Thyroid gland (tissue), 4 donors: ENCODE results near the gene INPP4B. TPM values are rescaled to one million over a fixed set of nuclear protein-coding genes. Genes with fewer than 3 reads are reported as not detected.

ENCODE experiments used
- DNase-seq, 2 donors: peaks; one replicate each; pipeline ENCODE4 v3.0.0-alpha.2; 2019
- H3K27ac ChIP-seq, 3 donors: fragments of 200-600 bp; sonication (generic); 1 replicate in 2 of 3; 2 replicates in 1 of 3; pipeline ENCODE4 v1.5.1; 2016 to 2019; ENCODE audit warnings: mild to moderate bottlenecking in 1 of 3, moderate library complexity in 1 of 3
- H3K27me3 ChIP-seq: fragments of 200-600 bp; sonication (generic); one replicate; pipeline ENCODE4 v1.5.1; 2019
- H3K36me3 ChIP-seq, 2 donors: fragments of 200-600 bp; sonication (generic); one replicate each; pipeline ENCODE4 v1.5.1; 2016 to 2019
- H3K4me1 ChIP-seq, 2 donors: fragments of 200-600 bp; sonication (generic); one replicate each; pipeline ENCODE4 v1.5.1; 2017 to 2019
- H3K4me3 ChIP-seq, 3 donors: fragments of 200-600 bp; sonication (generic); replicated peaks in 1 of 3; 1 replicate in 2 of 3; 2 replicates in 1 of 3; pipeline ENCODE4 v1.5.1; 2016; ENCODE audit warnings: mild to moderate bottlenecking in 1 of 3
- H3K9me3 ChIP-seq: fragments of 200-600 bp; sonication (generic); one replicate; pipeline ENCODE4 v1.5.1; 2017
- POLR2A ChIP-seq, 2 donors: fragments of 450-650 bp; IDR thresholded peaks; one replicate each; pipeline ENCODE4 v1.6.1; 2017; ENCODE audit warnings: antibody characterized with exemption in 2 of 2, mild to moderate bottlenecking in 2 of 2, moderate library complexity in 1 of 2
- WGBS, 2 donors: methylation state at CpG; one replicate each; pipeline ENCODE4 v1.1.5; 2017; 5-methylcytosine and 5-hydroxymethylcytosine counted together
- intact Hi-C: fragments of 100-400 bp; cut with DNase I; formaldehyde crosslinking; loops from one replicate; pipeline ENCODE4 v1.15.1; 2023
- total RNA-seq, 4 donors: library from RNA; depleted of rRNA; stranded (reverse); fragments of >200 nt; gene quantifications; one replicate each; pipeline ENCODE4 v1.2.3, GENCODE V29; 2016
- TF ChIP-seq, protein P1 (sequence below), 6 experiments: fragments of 200-600 bp in 3 of 6; fragments of 450-650 bp in 3 of 6; sonication (generic) in 3 of 6; IDR thresholded peaks; one replicate each; pipeline ENCODE4 v1.5.1; 2016 to 2019; ENCODE audit warnings: antibody characterized with exemption in 6 of 6, mild to moderate bottlenecking in 2 of 6, inconsistent platforms in 1 of 6, moderate library complexity in 1 of 6

INPP4B gene
- total RNA-seq, 4 donors from 2014 or later, result 8.0 to 22.1 (median 12.0) TPM

GRCh38 chr4:142473960-142474338, 372.2 kb downstream of the INPP4B start:
- no peaks in the 10 kb centered on the region for H3K27me3 ChIP-seq
- TF ChIP-seq, protein P1, sequence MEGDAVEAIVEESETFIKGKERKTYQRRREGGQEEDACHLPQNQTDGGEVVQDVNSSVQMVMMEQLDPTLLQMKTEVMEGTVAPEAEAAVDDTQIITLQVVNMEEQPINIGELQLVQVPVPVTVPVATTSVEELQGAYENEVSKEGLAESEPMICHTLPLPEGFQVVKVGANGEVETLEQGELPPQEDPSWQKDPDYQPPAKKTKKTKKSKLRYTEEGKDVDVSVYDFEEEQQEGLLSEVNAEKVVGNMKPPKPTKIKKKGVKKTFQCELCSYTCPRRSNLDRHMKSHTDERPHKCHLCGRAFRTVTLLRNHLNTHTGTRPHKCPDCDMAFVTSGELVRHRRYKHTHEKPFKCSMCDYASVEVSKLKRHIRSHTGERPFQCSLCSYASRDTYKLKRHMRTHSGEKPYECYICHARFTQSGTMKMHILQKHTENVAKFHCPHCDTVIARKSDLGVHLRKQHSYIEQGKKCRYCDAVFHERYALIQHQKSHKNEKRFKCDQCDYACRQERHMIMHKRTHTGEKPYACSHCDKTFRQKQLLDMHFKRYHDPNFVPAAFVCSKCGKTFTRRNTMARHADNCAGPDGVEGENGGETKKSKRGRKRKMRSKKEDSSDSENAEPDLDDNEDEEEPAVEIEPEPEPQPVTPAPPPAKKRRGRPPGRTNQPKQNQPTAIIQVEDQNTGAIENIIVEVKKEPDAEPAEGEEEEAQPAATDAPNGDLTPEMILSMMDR (IDR thresholded peaks at IDR 0.05), result no peak
- TF ChIP-seq POLR2A (IDR thresholded peaks at IDR 0.05), result no peak
- DNase-seq, result peak; percentile 8 to 27
- 58 to 67% methylated on average over 2 to 3 of the region's 4 CpGs for WGBS, 2 donors
- H3K36me3 ChIP-seq, result no peaks in the 10 kb centered on the region
- intact Hi-C loops, result no loop called here
- no peaks in the 10 kb centered on the region for H3K9me3 ChIP-seq
- H3K27ac ChIP-seq, result peak overlapping the region in 1 of 3 donors; percentile 29
- peaks cover 8 to 15% of the 10 kb centered on the region in 2 donors for H3K4me1 ChIP-seq
- H3K4me3 ChIP-seq, result no peak overlapping the region

DNA sequence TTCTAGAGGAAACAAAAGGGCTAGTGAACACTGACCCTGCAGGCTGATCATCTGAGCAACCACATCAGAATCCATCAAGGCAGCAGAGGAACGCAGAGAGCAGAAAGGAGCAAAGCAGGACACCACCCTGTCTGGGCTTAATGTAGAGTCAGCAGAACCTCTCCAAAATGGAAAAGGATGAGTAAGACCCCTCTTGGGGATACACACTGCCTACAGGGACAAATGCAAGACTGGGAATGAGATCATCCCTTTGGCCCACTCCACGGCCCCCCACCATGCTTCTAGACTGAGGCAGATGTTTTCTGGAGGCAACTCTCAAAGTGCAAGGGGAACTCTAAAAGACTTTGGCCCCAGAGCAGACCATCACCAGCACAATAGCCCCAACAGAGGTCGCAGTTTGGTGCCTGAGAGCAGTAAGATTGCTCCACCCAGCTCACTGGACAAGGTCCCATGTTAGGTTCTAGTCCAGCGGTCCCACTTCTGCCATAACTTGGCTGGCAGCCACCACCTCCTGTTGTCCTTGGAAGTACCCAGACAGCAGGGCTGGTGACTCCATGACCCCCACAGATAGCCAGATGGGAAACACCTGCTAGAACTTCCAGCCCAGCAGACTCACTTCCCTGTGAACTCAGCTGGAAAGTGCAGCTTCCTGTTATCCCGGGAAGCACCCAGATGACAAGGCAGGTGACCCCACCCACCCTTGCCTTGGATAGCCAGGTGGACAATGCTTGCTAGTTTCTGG, 372.7 kb downstream of the INPP4B start:
- peak overlapping the region in 1 of 3 donors; percentile 29 for H3K27ac ChIP-seq
- H3K4me1 ChIP-seq, result peaks cover 8 to 15% of the 10 kb centered on the region in 2 donors
- no peaks in the 10 kb centered on the region for H3K27me3 ChIP-seq
- intact Hi-C loops, result no loop called here
- WGBS, 2 donors, result 66 to 74% methylated on average over 3 to 5 of the region's 5 CpGs
- TF ChIP-seq, protein P1 (IDR thresholded peaks at IDR 0.05), result no peak
- no peak for TF ChIP-seq POLR2A (IDR thresholded peaks at IDR 0.05)
- H3K36me3 ChIP-seq, result no peaks in the 10 kb centered on the region
- peak; percentile 67 to 79 for DNase-seq
- H3K4me3 ChIP-seq, result no peak overlapping the region
- no peaks in the 10 kb centered on the region for H3K9me3 ChIP-seq

GRCh38 chr4:142467088-142467487, 379.0 kb downstream of the INPP4B start:
- Histone ChIP-seq H3K4me1 (no peaks in the 10 kb centered on the region), H3K4me3 (no peak overlapping the region), H3K36me3 (no peaks in the 10 kb centered on the region), H3K9me3 (no peaks in the 10 kb centered on the region), H3K27ac (no peak overlapping the region), H3K27me3 (no peaks in the 10 kb centered on the region)
- intact Hi-C loops, result no loop called here
- TF ChIP-seq, protein P1 (IDR thresholded peaks at IDR 0.05), result no peak
- TF ChIP-seq POLR2A (IDR thresholded peaks at IDR 0.05), result no peak
- no peak for DNase-seq
- WGBS, 2 donors, result 98 to 100% methylated on average over 4 of the region's 4 CpGs

- WGBS, 2 donors, result 96 to 100% methylated on average over 1 of the region's 1 CpG
- intact Hi-C loops, result no loop called here
Measured at GRCh38 chr4:142465526-142465925, 380.6 kb downstream of the INPP4B start.

DNA sequence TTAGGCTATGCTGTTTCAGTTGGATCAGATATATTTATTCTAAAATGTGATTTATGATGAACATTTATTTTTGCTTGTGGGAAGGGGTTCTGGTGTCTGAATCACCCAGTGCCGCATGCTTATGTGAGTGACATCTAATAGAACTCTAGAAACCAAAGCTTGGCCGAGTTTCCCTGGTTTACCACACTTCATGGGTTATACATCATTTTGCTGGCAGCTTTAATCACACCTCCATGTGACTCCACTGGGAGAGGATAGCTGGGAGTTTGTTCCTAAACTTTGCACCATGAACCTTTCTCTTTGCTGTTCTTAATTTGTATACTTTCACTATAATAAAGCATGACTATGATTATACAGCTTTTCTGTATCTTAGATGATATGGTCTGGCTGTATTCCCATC, 382.9 kb downstream of the INPP4B start:
- TF ChIP-seq, protein P1 (IDR thresholded peaks at IDR 0.05), result no peak
- no peak for TF ChIP-seq POLR2A (IDR thresholded peaks at IDR 0.05)
- Histone ChIP-seq H3K9me3 (no peaks in the 10 kb centered on the region), H3K27me3 (no peaks in the 10 kb centered on the region), H3K4me3 (no peak overlapping the region), H3K36me3 (no peaks in the 10 kb centered on the region), H3K27ac (no peak overlapping the region), H3K4me1 (peaks cover 0 to 7% of the 10 kb centered on the region in 2 donors)
- 82 to 91% methylated on average over 2 of the region's 2 CpGs for WGBS, 2 donors
- intact Hi-C loops, result no loop called here
- no peak for DNase-seq

More at GRCh38 chr4:142465526-142465925, 380.6 kb downstream of the INPP4B start:
- TF ChIP-seq POLR2A (IDR thresholded peaks at IDR 0.05), result no peak
- TF ChIP-seq, protein P1 (IDR thresholded peaks at IDR 0.05), result no peak
- Histone ChIP-seq H3K4me1 (no peaks in the 10 kb centered on the region), H3K4me3 (no peak overlapping the region), H3K9me3 (no peaks in the 10 kb centered on the region), H3K36me3 (no peaks in the 10 kb centered on the region), H3K27ac (no peak overlapping the region), H3K27me3 (no peaks in the 10 kb centered on the region)
- no peak for DNase-seq
